ENCODE measurements around the gene PRICKLE4. TPM values are rescaled to one million over a fixed set of nuclear protein-coding genes. Genes with fewer than 3 reads are reported as not detected.

The PRICKLE4 gene
- total RNA-seq, 4 donors from 2014 or later, result 5.1 to 11.4 (median 10.8) TPM

DNA sequence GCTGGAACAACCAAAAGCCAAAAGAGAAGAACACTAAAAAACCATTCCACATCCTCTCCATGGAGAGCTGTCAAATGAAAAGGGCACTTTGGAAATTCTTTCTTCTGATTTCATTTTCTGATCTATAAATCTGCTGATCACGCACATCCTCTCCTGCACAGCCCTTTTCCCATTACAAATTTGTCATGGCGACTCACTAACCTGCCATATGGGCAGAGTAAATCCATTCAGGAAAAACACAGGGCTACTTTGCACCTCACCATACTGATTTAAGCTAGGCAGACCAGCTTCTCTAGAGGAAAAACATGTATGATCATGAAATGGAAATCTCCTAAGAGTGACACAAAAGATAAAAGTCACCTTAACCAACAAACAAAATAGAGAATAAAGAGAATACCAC is 32.9 kb downstream of the PRICKLE4 start:
- intact Hi-C loops (cut with DNase I), result no loop called here
- Histone ChIP-seq H3K4me1 (no peaks in the 10 kb centered on the region), H3K27me3 (no peaks in the 10 kb centered on the region), H3K36me3 (no peaks in the 10 kb centered on the region), H3K27ac (no peak overlapping the region), H3K4me3 (no peak overlapping the region), H3K9me3 (no peaks in the 10 kb centered on the region)
- no peak for DNase-seq
- 65 to 71% methylated on average over 2 of the region's 2 CpGs for WGBS, 2 donors
- TF ChIP-seq, protein P1, sequence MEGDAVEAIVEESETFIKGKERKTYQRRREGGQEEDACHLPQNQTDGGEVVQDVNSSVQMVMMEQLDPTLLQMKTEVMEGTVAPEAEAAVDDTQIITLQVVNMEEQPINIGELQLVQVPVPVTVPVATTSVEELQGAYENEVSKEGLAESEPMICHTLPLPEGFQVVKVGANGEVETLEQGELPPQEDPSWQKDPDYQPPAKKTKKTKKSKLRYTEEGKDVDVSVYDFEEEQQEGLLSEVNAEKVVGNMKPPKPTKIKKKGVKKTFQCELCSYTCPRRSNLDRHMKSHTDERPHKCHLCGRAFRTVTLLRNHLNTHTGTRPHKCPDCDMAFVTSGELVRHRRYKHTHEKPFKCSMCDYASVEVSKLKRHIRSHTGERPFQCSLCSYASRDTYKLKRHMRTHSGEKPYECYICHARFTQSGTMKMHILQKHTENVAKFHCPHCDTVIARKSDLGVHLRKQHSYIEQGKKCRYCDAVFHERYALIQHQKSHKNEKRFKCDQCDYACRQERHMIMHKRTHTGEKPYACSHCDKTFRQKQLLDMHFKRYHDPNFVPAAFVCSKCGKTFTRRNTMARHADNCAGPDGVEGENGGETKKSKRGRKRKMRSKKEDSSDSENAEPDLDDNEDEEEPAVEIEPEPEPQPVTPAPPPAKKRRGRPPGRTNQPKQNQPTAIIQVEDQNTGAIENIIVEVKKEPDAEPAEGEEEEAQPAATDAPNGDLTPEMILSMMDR (IDR thresholded peaks at IDR 0.05), result no peak
- TF ChIP-seq POLR2A (IDR thresholded peaks at IDR 0.05), result no peak

GRCh38 chr6:41813956-41814355 is 33.4 kb downstream of the PRICKLE4 start:
- intact Hi-C loops (cut with DNase I), result no loop called here
- H3K27me3 ChIP-seq, result no peaks in the 10 kb centered on the region
- no peak overlapping the region for H3K4me3 ChIP-seq
- no peak for DNase-seq
- H3K27ac ChIP-seq, result no peak overlapping the region
- TF ChIP-seq, protein P1 (IDR thresholded peaks at IDR 0.05), result no peak
- no peak for TF ChIP-seq POLR2A (IDR thresholded peaks at IDR 0.05)
- no peaks in the 10 kb centered on the region for H3K9me3 ChIP-seq
- no peaks in the 10 kb centered on the region for H3K36me3 ChIP-seq
- WGBS, 2 donors, result 76 to 86% methylated on average over 2 of the region's 2 CpGs
- H3K4me1 ChIP-seq, result no peaks in the 10 kb centered on the region

DNA sequence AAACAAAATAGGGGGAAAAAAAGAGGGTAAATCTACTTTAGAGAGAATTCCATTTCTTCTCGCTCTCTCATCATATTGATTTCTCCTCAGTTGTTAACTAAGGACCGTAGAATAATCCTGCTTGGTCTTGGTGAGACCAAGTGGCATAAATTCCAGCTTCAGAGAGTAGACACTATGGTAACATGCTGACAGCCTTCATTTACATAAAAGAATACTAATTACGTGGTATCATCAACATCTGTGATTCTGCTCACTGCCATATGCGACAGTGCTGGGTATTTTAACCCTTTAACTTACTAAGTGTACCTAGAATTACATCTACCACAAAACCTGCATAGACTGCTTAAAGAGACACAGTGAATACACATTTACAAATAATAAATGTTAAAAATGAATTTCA is 34.0 kb downstream of the PRICKLE4 start:
- Histone ChIP-seq H3K36me3 (no peaks in the 10 kb centered on the region), H3K9me3 (no peaks in the 10 kb centered on the region), H3K27ac (no peak overlapping the region), H3K4me3 (no peak overlapping the region), H3K27me3 (no peaks in the 10 kb centered on the region), H3K4me1 (no peaks in the 10 kb centered on the region)
- no peak for DNase-seq
- TF ChIP-seq POLR2A (IDR thresholded peaks at IDR 0.05), result no peak
- TF ChIP-seq, protein P1 (IDR thresholded peaks at IDR 0.05), result no peak
- intact Hi-C loops (cut with DNase I), result no loop called here
- WGBS, 2 donors, result 66 to 78% methylated on average over 4 of the region's 4 CpGs

- 80 to 89% methylated on average over 1 of the region's 1 CpG for WGBS, 2 donors
- no peaks in the 10 kb centered on the region for H3K9me3 ChIP-seq
These were observed 35.0 kb downstream of the PRICKLE4 start for GRCh38 chr6:41815587-41815986.

GRCh38 chr6:41818271-41819054 is 37.9 kb downstream of the PRICKLE4 start:
- TF ChIP-seq POLR2A (IDR thresholded peaks at IDR 0.05), result no peak
- TF ChIP-seq, protein P1 (IDR thresholded peaks at IDR 0.05), result no peak
- no peaks in the 10 kb centered on the region for H3K4me1 ChIP-seq
- intact Hi-C loops (cut with DNase I), result no loop called here
- no peaks in the 10 kb centered on the region for H3K27me3 ChIP-seq
- no peak for DNase-seq
- no peak overlapping the region for H3K4me3 ChIP-seq
- H3K27ac ChIP-seq, result no peak overlapping the region
- no peaks in the 10 kb centered on the region for H3K36me3 ChIP-seq
- 73 to 90% methylated on average over 3 to 4 of the region's 4 CpGs for WGBS, 2 donors
- H3K9me3 ChIP-seq, result no peaks in the 10 kb centered on the region

More at GRCh38 chr6:41815587-41815986, 35.0 kb downstream of the PRICKLE4 start:
- H3K27me3 ChIP-seq, result no peaks in the 10 kb centered on the region
- TF ChIP-seq POLR2A (IDR thresholded peaks at IDR 0.05), result no peak
- TF ChIP-seq, protein P1 (IDR thresholded peaks at IDR 0.05), result no peak
- no peak overlapping the region for H3K4me3 ChIP-seq
- intact Hi-C loops (cut with DNase I), result no loop called here
- no peaks in the 10 kb centered on the region for H3K4me1 ChIP-seq
- no peak overlapping the region for H3K27ac ChIP-seq
- H3K36me3 ChIP-seq, result no peaks in the 10 kb centered on the region
- DNase-seq, result no peak

All from esophagus squamous epithelium (tissue), 5 donors.